Astrocyte of the cerebellum (primary cell): ENCODE data around the gene CACNB3.
A peak's percentile ranks its signal among the peaks of the same experiment; 100 is the strongest.

Experiments
- DNase-seq: peaks from one replicate; pipeline ENCODE4 v3.0.0-alpha.2; 2011; ENCODE audit warnings: low read depth
- H3K4me3 ChIP-seq: 2 replicates; pipeline ENCODE4 v1.5.1; 2011; ENCODE audit warnings: mild to moderate bottlenecking, low read depth, low read length, moderate library complexity
- CTCF ChIP-seq: IDR thresholded peaks from 2 replicates; pipeline ENCODE4 v1.5.1; 2012; ENCODE audit warnings: low read length, low read depth, moderate library complexity, mild to moderate bottlenecking; ENCODE audit errors: missing control alignments
- in situ Hi-C: cut with HindIII; loops from 2 replicates; pipeline ENCODE4 v1.10.0; 2017; ENCODE audit warnings: low sequenced_read_pairs

The CACNB3 gene

GRCh38 chr12:48781750-48782456, 36.4 kb upstream of the CACNB3 start:
- in situ Hi-C loops = no loop called here
- no peak for DNase-seq
- TF ChIP-seq CTCF = no peak
- no peak overlapping the region for H3K4me3 ChIP-seq

- no peak for DNase-seq
- no peak for TF ChIP-seq CTCF
- H3K4me3 ChIP-seq = no peak overlapping the region
- in situ Hi-C loops = no loop called here
Measured at GRCh38 chr12:48782457-48783395, 35.6 kb upstream of the CACNB3 start.

- no peak for DNase-seq
- in situ Hi-C loops = no loop called here
- TF ChIP-seq CTCF = no peak
- no peak overlapping the region for H3K4me3 ChIP-seq
Measured at GRCh38 chr12:48783432-48783831, 34.9 kb upstream of the CACNB3 start.

GRCh38 chr12:48786591-48787544, 31.4 kb upstream of the CACNB3 start:
- peak overlapping the region; percentile 79 for H3K4me3 ChIP-seq
- no peak for DNase-seq
- in situ Hi-C loops = no loop called here
- TF ChIP-seq CTCF = no peak

- in situ Hi-C loops = no loop called here
- H3K4me3 ChIP-seq = peak overlapping the region; percentile 79
- DNase-seq = no peak
- no peak for TF ChIP-seq CTCF
Measured at GRCh38 chr12:48787791-48788523, 30.3 kb upstream of the CACNB3 start.

- DNase-seq = no peak
- peak overlapping the region; percentile 79 for H3K4me3 ChIP-seq
- in situ Hi-C loops = no loop called here
- no peak for TF ChIP-seq CTCF
Measured at GRCh38 chr12:48788524-48788853, 29.8 kb upstream of the CACNB3 start.
